Measurements from ENCODE around the gene SHE. TPM values are rescaled to one million over a fixed set of nuclear protein-coding genes. Genes with fewer than 3 reads are reported as not detected.
A peak's percentile ranks its signal among the peaks of the same experiment; 100 is the strongest.

SHE gene
- total RNA-seq, 2 donors from 2014 or later: 5.4 to 29.9 TPM

GRCh38 chr1:154445040-154445472 lies 57.2 kb downstream of the SHE start:
- Histone ChIP-seq H3K36me3 (no peaks in the 10 kb centered on the region), H3K4me1 (replicated peaks) (no peaks in the 10 kb centered on the region), H3K4me3 (no peak overlapping the region), H3K27ac (no peak overlapping the region), H3K27me3 (replicated peaks; ENCODE audit: insufficient read depth) (no peaks in the 10 kb centered on the region), H3K9me3 (no peaks in the 10 kb centered on the region)
- no peak for DNase-seq (ENCODE audit: low spot score)
- TF ChIP-seq POLR2AphosphoS5 (IDR thresholded peaks at IDR 0.05) (no peak), CTCF (IDR thresholded peaks at IDR 0.05) (no peak), POLR2A (IDR thresholded peaks at IDR 0.05) (no peak)
- intact Hi-C loops (cut with DNase I): no loop called here
- 71% methylated on average over 7 of the region's 7 CpGs for WGBS

DNA sequence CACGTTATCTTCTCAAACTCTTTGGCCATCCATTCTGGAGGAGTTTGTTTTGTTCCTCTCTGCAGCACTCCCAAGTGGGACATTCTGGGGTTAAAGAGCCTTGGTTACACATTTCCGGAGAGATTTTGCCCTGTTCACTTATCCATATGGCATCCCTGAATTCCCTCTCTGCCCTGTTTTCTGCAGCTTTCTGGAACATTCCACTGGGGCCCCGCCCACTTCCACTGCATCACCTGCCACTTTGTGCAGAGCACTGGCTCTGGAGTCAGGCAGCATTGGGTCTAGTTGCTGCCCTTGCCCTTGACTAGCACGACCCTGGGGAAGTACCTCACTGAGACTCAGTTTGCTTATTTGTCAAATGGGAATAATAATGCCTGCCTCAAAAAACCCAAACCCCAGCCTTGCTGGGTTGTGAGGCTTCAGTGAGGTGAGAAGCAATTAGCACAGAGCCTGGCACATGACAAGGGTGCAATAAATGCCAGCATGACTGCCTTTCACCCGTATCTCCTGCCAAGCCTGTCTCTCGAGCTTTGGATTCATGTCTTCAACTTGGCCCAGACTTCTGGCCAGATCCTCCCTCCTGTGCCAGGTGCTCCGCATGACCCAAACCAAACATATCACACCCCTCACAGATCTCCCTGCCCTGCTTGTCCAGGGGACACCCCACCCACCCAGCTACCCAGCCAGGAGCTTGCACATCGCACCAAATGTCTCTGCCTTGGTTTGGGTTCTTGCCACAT lies 58.8 kb downstream of the SHE start:
- Histone ChIP-seq H3K4me3 (no peak overlapping the region), H3K4me1 (replicated peaks) (no peaks in the 10 kb centered on the region), H3K9me3 (no peaks in the 10 kb centered on the region), H3K36me3 (no peaks in the 10 kb centered on the region), H3K27ac (no peak overlapping the region), H3K27me3 (replicated peaks; ENCODE audit: insufficient read depth) (no peaks in the 10 kb centered on the region)
- DNase-seq (ENCODE audit: low spot score): no peak
- WGBS: 71% methylated on average over 8 of the region's 8 CpGs
- intact Hi-C loops (cut with DNase I): no loop called here
- TF ChIP-seq POLR2A (IDR thresholded peaks at IDR 0.05): no peak
- no peak for TF ChIP-seq CTCF (IDR thresholded peaks at IDR 0.05)
- TF ChIP-seq POLR2AphosphoS5 (IDR thresholded peaks at IDR 0.05): no peak

- Histone ChIP-seq H3K27ac (no peak overlapping the region), H3K9me3 (no peaks in the 10 kb centered on the region), H3K4me3 (no peak overlapping the region), H3K4me1 (replicated peaks) (no peaks in the 10 kb centered on the region), H3K27me3 (replicated peaks; ENCODE audit: insufficient read depth) (no peaks in the 10 kb centered on the region), H3K36me3 (no peaks in the 10 kb centered on the region)
- DNase-seq (ENCODE audit: low spot score): no peak
- 87% methylated on average over 13 of the region's 13 CpGs for WGBS
- TF ChIP-seq CTCF (IDR thresholded peaks at IDR 0.05) (peak in 3 of 4 experiments; percentile 32 to 36 (median 35)), POLR2AphosphoS5 (IDR thresholded peaks at IDR 0.05) (no peak)
- intact Hi-C loops (cut with DNase I): no loop called here
These were observed 60.0 kb downstream of the SHE start for GRCh38 chr1:154442006-154442740.

DNA sequence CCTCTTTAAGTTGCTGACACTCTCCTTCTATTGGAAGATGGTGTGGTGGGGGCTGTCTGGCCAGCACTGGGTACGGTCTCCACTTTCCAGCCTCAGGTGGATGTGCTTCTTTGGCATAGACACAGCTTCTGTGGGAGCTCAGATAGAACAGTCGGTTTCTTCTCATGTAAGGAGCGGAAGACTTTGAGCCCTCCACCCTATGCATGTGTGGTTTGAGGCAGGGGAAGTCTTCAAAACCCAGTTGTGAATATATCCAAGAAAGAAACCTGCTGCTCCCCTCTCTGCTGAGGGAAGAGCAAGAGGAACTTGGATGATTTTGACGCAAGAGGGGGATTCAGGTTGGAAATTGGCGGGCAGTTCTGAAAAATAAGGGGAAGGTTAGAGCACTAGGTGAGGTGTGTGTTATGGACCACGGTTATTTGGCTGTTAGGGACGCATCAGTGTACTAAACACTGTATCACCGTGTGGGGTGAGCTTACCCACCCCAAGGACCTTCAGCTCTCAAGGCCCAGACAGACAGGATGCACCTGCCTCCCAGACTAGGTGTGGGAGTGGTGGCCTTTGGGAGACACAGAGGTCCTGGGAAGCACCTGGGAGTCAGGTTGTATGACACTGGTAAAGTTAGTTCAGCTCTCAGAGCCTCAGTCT lies 60.8 kb downstream of the SHE start:
- Histone ChIP-seq H3K27ac (no peak overlapping the region), H3K4me1 (replicated peaks) (no peaks in the 10 kb centered on the region), H3K27me3 (replicated peaks; ENCODE audit: insufficient read depth) (no peaks in the 10 kb centered on the region), H3K9me3 (no peaks in the 10 kb centered on the region), H3K36me3 (no peaks in the 10 kb centered on the region), H3K4me3 (no peak overlapping the region)
- DNase-seq (ENCODE audit: low spot score): no peak
- 88% methylated on average over 8 of the region's 8 CpGs for WGBS
- intact Hi-C loops (cut with DNase I): no loop called here
- TF ChIP-seq POLR2AphosphoS5 (IDR thresholded peaks at IDR 0.05) (no peak), POLR2A (IDR thresholded peaks at IDR 0.05) (no peak), CTCF (IDR thresholded peaks at IDR 0.05) (no peak)
